ENCODE data around the gene SH3RF3.

DNA sequence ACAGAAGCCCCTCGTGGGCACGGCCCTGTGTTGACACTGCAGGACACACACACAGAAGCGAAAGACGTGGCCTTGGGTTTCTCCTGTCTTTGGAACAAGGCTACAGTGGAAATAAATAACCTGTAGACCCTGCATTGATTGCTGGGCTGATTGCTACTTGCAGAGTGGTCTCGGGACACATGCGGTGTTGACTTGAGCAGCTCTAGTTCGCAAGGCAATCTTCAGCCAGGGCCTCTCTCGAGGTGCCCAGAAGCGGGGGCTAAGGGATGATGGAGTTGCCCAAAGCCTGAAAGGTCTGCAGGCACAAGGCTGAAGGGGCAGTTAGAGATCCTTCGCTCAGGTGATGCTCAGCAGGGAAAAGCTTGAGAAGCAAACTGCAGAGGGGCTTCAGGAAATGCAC, 304.5 kb downstream of the SH3RF3 start:
- TF ChIP-seq, protein P1, sequence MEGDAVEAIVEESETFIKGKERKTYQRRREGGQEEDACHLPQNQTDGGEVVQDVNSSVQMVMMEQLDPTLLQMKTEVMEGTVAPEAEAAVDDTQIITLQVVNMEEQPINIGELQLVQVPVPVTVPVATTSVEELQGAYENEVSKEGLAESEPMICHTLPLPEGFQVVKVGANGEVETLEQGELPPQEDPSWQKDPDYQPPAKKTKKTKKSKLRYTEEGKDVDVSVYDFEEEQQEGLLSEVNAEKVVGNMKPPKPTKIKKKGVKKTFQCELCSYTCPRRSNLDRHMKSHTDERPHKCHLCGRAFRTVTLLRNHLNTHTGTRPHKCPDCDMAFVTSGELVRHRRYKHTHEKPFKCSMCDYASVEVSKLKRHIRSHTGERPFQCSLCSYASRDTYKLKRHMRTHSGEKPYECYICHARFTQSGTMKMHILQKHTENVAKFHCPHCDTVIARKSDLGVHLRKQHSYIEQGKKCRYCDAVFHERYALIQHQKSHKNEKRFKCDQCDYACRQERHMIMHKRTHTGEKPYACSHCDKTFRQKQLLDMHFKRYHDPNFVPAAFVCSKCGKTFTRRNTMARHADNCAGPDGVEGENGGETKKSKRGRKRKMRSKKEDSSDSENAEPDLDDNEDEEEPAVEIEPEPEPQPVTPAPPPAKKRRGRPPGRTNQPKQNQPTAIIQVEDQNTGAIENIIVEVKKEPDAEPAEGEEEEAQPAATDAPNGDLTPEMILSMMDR (IDR thresholded peaks at IDR 0.05; ENCODE audit: insufficient read depth, low read depth, low read length): no peak
- TF ChIP-seq EZH2 (IDR thresholded peaks at IDR 0.05; ENCODE audit: insufficient read depth, low read length): no peak
